ENCODE results near the gene PLCB2. TPM values are rescaled to one million over a fixed set of nuclear protein-coding genes. Genes with fewer than 3 reads are reported as not detected.

The PLCB2 gene
- total RNA-seq, 1 donor from 2014 or later, result 9.8 TPM

DNA sequence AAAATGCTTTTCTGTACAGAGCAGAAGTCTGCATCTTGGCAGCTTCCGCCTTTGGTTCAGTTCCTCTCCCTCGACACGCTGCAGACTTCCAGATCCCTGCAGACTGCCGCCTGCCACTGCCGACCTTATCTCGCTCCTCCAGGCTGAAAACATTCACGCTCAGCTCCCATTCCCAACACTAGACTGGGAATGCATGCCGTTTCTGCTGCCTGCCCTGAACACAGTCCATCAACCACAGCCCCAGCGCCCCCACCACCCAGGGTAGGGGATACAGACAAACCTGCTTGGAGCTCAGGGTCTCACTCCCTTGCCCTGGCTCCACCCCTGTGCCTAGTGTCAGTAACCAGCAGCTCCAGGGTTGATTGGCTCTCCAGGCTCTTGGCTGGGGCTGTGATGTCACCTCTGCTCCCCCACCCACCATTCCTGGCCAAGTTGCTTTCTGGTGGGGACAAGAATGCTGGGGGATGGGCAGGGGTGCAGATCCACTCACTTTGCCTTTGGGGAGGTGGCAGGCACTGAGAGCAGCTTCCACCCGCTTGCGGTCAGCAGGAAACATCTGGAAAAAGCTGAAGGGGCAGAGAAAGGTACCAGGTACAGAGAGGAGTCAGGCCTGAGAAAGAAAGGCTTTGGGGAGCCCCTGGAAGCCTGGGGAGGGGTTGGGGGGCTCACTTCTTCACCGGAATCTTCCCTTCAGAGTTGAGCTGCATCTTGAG lies 6.1 kb downstream of the PLCB2 start:
- no peak for DNase-seq (ENCODE audit: low spot score in 2 of 2, unreplicated experiment in 2 of 2)
- peaks cover 19% of the 10 kb centered on the region for H3K4me1 Mint-ChIP-seq
- H3K36me3 Mint-ChIP-seq, result peaks cover 9% of the 10 kb centered on the region
- H3K27me3 Mint-ChIP-seq (ENCODE audit: low read depth), result peaks cover 3% of the 10 kb centered on the region
- H3K9me3 Mint-ChIP-seq, result peaks cover 9% of the 10 kb centered on the region
- peak overlapping the region; percentile 48 for H3K4me3 Mint-ChIP-seq
- TF ChIP-seq, protein P1, sequence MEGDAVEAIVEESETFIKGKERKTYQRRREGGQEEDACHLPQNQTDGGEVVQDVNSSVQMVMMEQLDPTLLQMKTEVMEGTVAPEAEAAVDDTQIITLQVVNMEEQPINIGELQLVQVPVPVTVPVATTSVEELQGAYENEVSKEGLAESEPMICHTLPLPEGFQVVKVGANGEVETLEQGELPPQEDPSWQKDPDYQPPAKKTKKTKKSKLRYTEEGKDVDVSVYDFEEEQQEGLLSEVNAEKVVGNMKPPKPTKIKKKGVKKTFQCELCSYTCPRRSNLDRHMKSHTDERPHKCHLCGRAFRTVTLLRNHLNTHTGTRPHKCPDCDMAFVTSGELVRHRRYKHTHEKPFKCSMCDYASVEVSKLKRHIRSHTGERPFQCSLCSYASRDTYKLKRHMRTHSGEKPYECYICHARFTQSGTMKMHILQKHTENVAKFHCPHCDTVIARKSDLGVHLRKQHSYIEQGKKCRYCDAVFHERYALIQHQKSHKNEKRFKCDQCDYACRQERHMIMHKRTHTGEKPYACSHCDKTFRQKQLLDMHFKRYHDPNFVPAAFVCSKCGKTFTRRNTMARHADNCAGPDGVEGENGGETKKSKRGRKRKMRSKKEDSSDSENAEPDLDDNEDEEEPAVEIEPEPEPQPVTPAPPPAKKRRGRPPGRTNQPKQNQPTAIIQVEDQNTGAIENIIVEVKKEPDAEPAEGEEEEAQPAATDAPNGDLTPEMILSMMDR (IDR thresholded peaks at IDR 0.05; ENCODE audit: unreplicated experiment), result no peak
- peak overlapping the region; percentile 54 for H3K27ac Mint-ChIP-seq

- H3K9me3 Mint-ChIP-seq, result peaks cover 9% of the 10 kb centered on the region
- TF ChIP-seq, protein P1 (IDR thresholded peaks at IDR 0.05; ENCODE audit: unreplicated experiment), result no peak
- peaks cover 9% of the 10 kb centered on the region for H3K36me3 Mint-ChIP-seq
- peaks cover 27% of the 10 kb centered on the region for H3K4me1 Mint-ChIP-seq
- no peak overlapping the region for H3K4me3 Mint-ChIP-seq
- H3K27ac Mint-ChIP-seq, result no peak overlapping the region
- no peak for DNase-seq (ENCODE audit: low spot score in 2 of 2, unreplicated experiment in 2 of 2)
- H3K27me3 Mint-ChIP-seq (ENCODE audit: low read depth), result peaks cover 3% of the 10 kb centered on the region
Measured at GRCh38 chr15:40300771-40301170, 7.0 kb downstream of the PLCB2 start.

- Mint-ChIP-seq H3K36me3 (peaks cover 9% of the 10 kb centered on the region), H3K9me3 (peaks cover 9% of the 10 kb centered on the region), H3K27me3 (ENCODE audit: low read depth) (peaks cover 6% of the 10 kb centered on the region), H3K4me3 (no peak overlapping the region), H3K27ac (no peak overlapping the region), H3K4me1 (peaks cover 31% of the 10 kb centered on the region)
- TF ChIP-seq, protein P1 (IDR thresholded peaks at IDR 0.05; ENCODE audit: unreplicated experiment), result no peak
- no peak for DNase-seq (ENCODE audit: low spot score in 2 of 2, unreplicated experiment in 2 of 2)
Measured at GRCh38 chr15:40300367-40300766, 7.4 kb downstream of the PLCB2 start.

DNA sequence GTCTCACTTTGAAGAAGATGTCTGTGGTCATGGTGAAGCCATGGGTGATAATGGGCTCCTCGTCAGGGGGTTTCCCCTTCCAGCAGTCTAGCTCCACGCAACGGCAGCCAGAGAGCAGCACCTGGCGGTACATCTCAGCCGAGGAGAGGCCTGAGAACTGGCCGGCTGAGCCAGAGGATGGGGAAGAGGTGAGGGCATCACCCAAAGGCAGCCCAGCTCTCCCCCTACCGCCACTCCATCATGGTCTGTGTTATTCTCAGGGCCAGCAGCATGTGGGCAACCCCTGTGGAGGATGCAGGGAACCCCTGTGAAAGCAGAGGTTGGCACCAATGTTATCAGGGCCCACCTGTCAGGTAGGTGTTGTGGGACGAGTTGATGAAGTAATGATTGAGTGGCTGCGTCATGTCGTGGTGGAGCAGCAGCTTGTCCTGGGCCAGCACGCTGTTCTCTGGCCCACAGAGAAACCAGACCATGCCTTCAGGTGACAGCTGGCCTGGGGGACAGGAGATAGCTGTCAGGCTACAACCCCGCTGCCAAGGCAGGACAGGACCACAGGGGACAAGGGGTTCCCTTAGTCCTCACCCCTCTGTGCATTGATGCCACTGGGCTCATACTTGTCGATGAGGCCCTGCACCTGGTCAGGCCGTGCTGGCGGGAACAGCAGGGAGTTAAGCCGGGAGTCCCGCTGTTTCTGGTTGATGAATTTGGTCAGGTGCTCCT lies 9.4 kb downstream of the PLCB2 start:
- Mint-ChIP-seq H3K36me3 (peaks cover 9% of the 10 kb centered on the region), H3K9me3 (peaks cover 9% of the 10 kb centered on the region), H3K4me1 (peaks cover 32% of the 10 kb centered on the region), H3K27ac (no peak overlapping the region), H3K4me3 (no peak overlapping the region), H3K27me3 (ENCODE audit: low read depth) (peaks cover 7% of the 10 kb centered on the region)
- no peak for DNase-seq (ENCODE audit: low spot score in 2 of 2, unreplicated experiment in 2 of 2)
- TF ChIP-seq, protein P1 (IDR thresholded peaks at IDR 0.05; ENCODE audit: unreplicated experiment), result no peak

DNA sequence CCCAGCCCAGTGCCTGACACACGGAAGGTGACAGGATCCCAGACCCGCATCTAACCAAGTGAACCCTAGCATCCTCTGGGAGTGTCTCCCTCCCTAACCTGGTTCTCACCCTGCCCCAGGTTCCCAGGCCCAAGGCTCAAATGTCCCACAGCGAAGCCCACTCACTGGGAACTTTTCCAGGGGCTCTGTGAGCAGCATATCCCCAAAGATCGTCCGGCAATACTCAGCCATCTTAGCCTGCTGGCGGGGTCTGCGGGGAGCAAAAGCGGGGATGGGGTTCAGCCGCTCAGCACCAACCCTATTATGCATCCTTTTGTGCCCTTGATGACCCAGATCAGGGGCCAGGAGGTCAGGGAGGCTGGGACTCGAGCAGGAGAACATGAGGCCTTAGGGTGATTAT lies 10.4 kb downstream of the PLCB2 start:
- TF ChIP-seq, protein P1 (IDR thresholded peaks at IDR 0.05; ENCODE audit: unreplicated experiment), result no peak
- Mint-ChIP-seq H3K9me3 (peaks cover 9% of the 10 kb centered on the region), H3K4me3 (no peak overlapping the region), H3K27me3 (ENCODE audit: low read depth) (peaks cover 17% of the 10 kb centered on the region), H3K27ac (no peak overlapping the region), H3K36me3 (peaks cover 9% of the 10 kb centered on the region), H3K4me1 (peaks cover 32% of the 10 kb centered on the region)
- DNase-seq (ENCODE audit: low spot score in 2 of 2, unreplicated experiment in 2 of 2), result no peak

Measured in mesothelial cell of epicardium (in vitro differentiated cells).